H1 (cell line): ENCODE data around the gene STX4. TPM values are rescaled to one million over a fixed set of nuclear protein-coding genes. Genes with fewer than 3 reads are reported as not detected.

Source experiments
- CTCF ChIA-PET: fragments of 300-600 bp; sonication (Branson Sonifier 250); formaldehyde crosslinking; loops from one replicate; lab custom pipeline; 2021; ENCODE audit not compliant: partially characterized antibody; lab: Charles Lee
- POLR2A ChIA-PET: fragments of 300-600 bp; sonication (Branson Sonifier 250); formaldehyde crosslinking; loops from one replicate; lab custom pipeline; 2021; ENCODE audit warnings: inconsistent platforms; ENCODE audit not compliant: partially characterized antibody; lab: Charles Lee
- DNase-seq, 2 experiments: peaks; one replicate each; pipeline versions ENCODE4 v3.0.0 to v3.0.0-alpha.2; 2010 to 2022; ENCODE audit warnings: low spot score in 2 of 2, low read depth in 1 of 2, mixed read lengths in 1 of 2
- FAIRE-seq: peaks from 2 replicates; lab custom pipeline; 2011; peaks lifted over from hg19 to GRCh38; lab: Jason Lieb, UNC
- H2AFZ ChIP-seq: 2 replicates; pipeline ENCODE4 v1.8.1; 2012; ENCODE audit warnings: low read length, inconsistent platforms
- H2AK5ac ChIP-seq: 2 replicates; pipeline ENCODE4 v1.6.1; 2013; ENCODE audit warnings: low read depth, low read length
- H2BK120ac ChIP-seq: replicated peaks from 2 replicates; pipeline ENCODE3; 2013; ENCODE audit warnings: low read depth, low read length, inconsistent platforms
- H2BK12ac ChIP-seq: 2 replicates; pipeline ENCODE4 v1.6.1; 2013; ENCODE audit warnings: low read depth, low read length
- H2BK15ac ChIP-seq: 2 replicates; pipeline ENCODE4 v1.6.1; 2013; ENCODE audit warnings: low read length
- H2BK20ac ChIP-seq: 2 replicates; pipeline ENCODE4 v1.6.1; 2013; ENCODE audit warnings: low read length
- H2BK5ac ChIP-seq: 2 replicates; pipeline ENCODE4 v1.6.1; 2013; ENCODE audit warnings: low read depth, low read length
- H3K14ac ChIP-seq: 2 replicates; pipeline ENCODE4 v1.6.1; 2013; ENCODE audit warnings: inconsistent platforms; ENCODE audit not compliant: insufficient read length
- H3K18ac ChIP-seq: 2 replicates; pipeline ENCODE4 v1.6.1; 2013; ENCODE audit warnings: low read length; ENCODE audit errors: extremely low read depth
- H3K23ac ChIP-seq: 2 replicates; pipeline ENCODE4 v1.6.1; 2013; ENCODE audit warnings: inconsistent platforms; ENCODE audit not compliant: insufficient read length
- H3K23me2 ChIP-seq: 2 replicates; pipeline ENCODE4 v1.6.1; 2013; ENCODE audit warnings: low read depth, low read length
- H3K27ac ChIP-seq: 2 replicates; pipeline ENCODE4 v1.6.1; 2011; ENCODE audit warnings: low read depth, low read length, inconsistent platforms
- H3K27me3 ChIP-seq, 4 experiments: replicated peaks in 1 of 4; 1 replicate in 1 of 4; 2 replicates in 3 of 4; pipeline versions ENCODE4 v1.6.1 to v1.8.1; 2011 to 2013; ENCODE audit warnings: low read length in 3 of 4, mild to moderate bottlenecking in 3 of 4, inconsistent platforms in 2 of 4, mixed read lengths in 2 of 4, moderate library complexity in 1 of 4; ENCODE audit not compliant: control insufficient read depth in 3 of 4, insufficient read depth in 3 of 4; ENCODE audit errors: extremely low read depth in 1 of 4
- H3K36me3 ChIP-seq, 4 experiments: 2 replicates each; pipeline versions ENCODE4 v1.6.1 to v1.8.1; 2011 to 2013; ENCODE audit warnings: mild to moderate bottlenecking in 4 of 4, low read length in 3 of 4, moderate library complexity in 2 of 4, control low read depth in 1 of 4, inconsistent platforms in 1 of 4; ENCODE audit not compliant: insufficient read depth in 4 of 4, control insufficient read depth in 2 of 4
- H3K4ac ChIP-seq: replicated peaks from 2 replicates; pipeline ENCODE3; 2013; ENCODE audit warnings: low read length, low read depth, mixed read lengths, inconsistent platforms; ENCODE audit not compliant: insufficient read length
- H3K4me1 ChIP-seq, 4 experiments: replicated peaks in 1 of 4; 1 replicate in 1 of 4; 2 replicates in 3 of 4; pipeline versions ENCODE4 v1.6.1 to v1.8.1; 2011 to 2013; ENCODE audit warnings: low read length in 3 of 4, inconsistent platforms in 2 of 4, mixed read lengths in 1 of 4; ENCODE audit not compliant: insufficient read depth in 4 of 4, control insufficient read depth in 3 of 4
- H3K4me2 ChIP-seq, 2 experiments: 2 replicates each; pipeline versions ENCODE4 v1.6.1 to v1.8.1; 2011 to 2013; ENCODE audit warnings: low read depth in 2 of 2, low read length in 2 of 2, control low read depth in 1 of 2, inconsistent platforms in 1 of 2, mild to moderate bottlenecking in 1 of 2; ENCODE audit not compliant: insufficient read depth in 1 of 2
- H3K4me3 ChIP-seq, 4 experiments: fragments of 200-600, 300-600 bp in 1 of 4; sonication (generic), shearing (Covaris generic), sonication (Bioruptor Twin) in 1 of 4; 2 replicates each; pipeline versions ENCODE4 v1.5.1 to v1.8.1; 2011 to 2016; ENCODE audit warnings: low read length in 4 of 4, low read depth in 3 of 4, control low read depth in 2 of 4, inconsistent platforms in 2 of 4, mild to moderate bottlenecking in 2 of 4, mixed read lengths in 1 of 4, moderate library complexity in 1 of 4; ENCODE audit not compliant: insufficient read depth in 2 of 4; ENCODE audit errors: extremely low read depth in 1 of 4
- H3K56ac ChIP-seq: replicated peaks from 2 replicates; pipeline ENCODE3; 2013; ENCODE audit warnings: low read depth, mild to moderate bottlenecking, mixed read lengths, low read length, inconsistent platforms; ENCODE audit not compliant: insufficient read length
- H3K79me1 ChIP-seq: 2 replicates; pipeline ENCODE4 v1.6.1; 2013; ENCODE audit warnings: low read depth, low read length, control low read depth
- H3K79me2 ChIP-seq, 2 experiments: 2 replicates each; pipeline versions ENCODE4 v1.6.1 to v1.8.1; 2012 to 2013; ENCODE audit warnings: low read length in 2 of 2, mild to moderate bottlenecking in 2 of 2, inconsistent platforms in 1 of 2; ENCODE audit not compliant: insufficient read depth in 2 of 2, control insufficient read depth in 1 of 2
- H3K9ac ChIP-seq, 4 experiments: replicated peaks in 1 of 4; 1 replicate in 1 of 4; 2 replicates in 3 of 4; pipeline versions ENCODE4 v1.6.1 to v1.8.1; 2011 to 2013; ENCODE audit warnings: low read depth in 3 of 4, low read length in 3 of 4, control low read depth in 2 of 4, mild to moderate bottlenecking in 2 of 4, moderate library complexity in 2 of 4, inconsistent platforms in 1 of 4; ENCODE audit errors: extremely low read depth in 1 of 4
- H3K9me3 ChIP-seq, 2 experiments: 2 replicates each; pipeline versions ENCODE4 v1.6.1 to v1.8.1; 2012 to 2013; ENCODE audit warnings: mild to moderate bottlenecking in 2 of 2, moderate library complexity in 2 of 2, control low read depth in 1 of 2, inconsistent platforms in 1 of 2, low read depth in 1 of 2, low read length in 1 of 2, mixed read lengths in 1 of 2; ENCODE audit not compliant: insufficient read depth in 2 of 2
- H4K20me1 ChIP-seq, 2 experiments: replicated peaks in 1 of 2; 2 replicates each; pipeline versions ENCODE3 to v1.8.1; 2011 to 2013; ENCODE audit warnings: inconsistent platforms in 2 of 2, low read length in 2 of 2, mild to moderate bottlenecking in 1 of 2; ENCODE audit not compliant: insufficient read depth in 2 of 2, control insufficient read depth in 1 of 2
- H4K5ac ChIP-seq: 2 replicates; pipeline ENCODE4 v1.6.1; 2013; ENCODE audit warnings: low read length, low read depth, mixed read lengths, inconsistent platforms; ENCODE audit not compliant: insufficient read length
- H4K8ac ChIP-seq: 2 replicates; pipeline ENCODE4 v1.8.0; 2013; ENCODE audit warnings: mild to moderate bottlenecking, moderate library complexity, low read length, inconsistent platforms; ENCODE audit not compliant: insufficient read depth; ENCODE audit errors: extremely low read depth
- H4K91ac ChIP-seq: replicated peaks from 2 replicates; pipeline ENCODE3; 2013; ENCODE audit warnings: low read length, mixed read lengths, inconsistent platforms; ENCODE audit not compliant: insufficient read length
- BACH1 ChIP-seq: IDR thresholded peaks from 2 replicates; pipeline ENCODE4 v1.6.1; 2012; ENCODE audit warnings: low read length, improper control_type of control experiment
- CTCF ChIP-seq, 3 experiments: IDR thresholded peaks; 1 replicate in 2 of 3; 2 replicates in 1 of 3; pipeline versions ENCODE4 v1.5.1 to v1.6.1; 2011; ENCODE audit warnings: low read length in 3 of 3, mild to moderate bottlenecking in 3 of 3, inconsistent platforms in 2 of 3, low read depth in 1 of 3, moderate library complexity in 1 of 3; ENCODE audit not compliant: insufficient read depth in 1 of 3; ENCODE audit errors: control extremely low read depth in 1 of 3
- GTF2F1 ChIP-seq: IDR thresholded peaks from 2 replicates; pipeline ENCODE4 v1.6.1; 2012; ENCODE audit warnings: low read depth, low read length, improper control_type of control experiment, borderline replicate concordance
- POLR2AphosphoS5 ChIP-seq: IDR thresholded peaks from 2 replicates; pipeline ENCODE4 v1.6.1; 2011; ENCODE audit warnings: low read depth, low read length
- RAD21 ChIP-seq, 2 experiments: IDR thresholded peaks in 1 of 2; conservative IDR thresholded peaks in 1 of 2; 2 replicates each; pipeline ENCODE4 v1.6.1; 2011; ENCODE audit warnings: low read depth in 2 of 2, low read length in 2 of 2, improper control_type of control experiment in 1 of 2, inconsistent platforms in 1 of 2, mild to moderate bottlenecking in 1 of 2, moderate library complexity in 1 of 2
- TBP ChIP-seq: IDR thresholded peaks from 2 replicates; pipeline ENCODE4 v1.6.1; 2011; ENCODE audit warnings: low read depth, low read length, improper control_type of control experiment
- WGBS, 2 experiments: shearing (Covaris generic) in 1 of 2; methylation state at CpG; one replicate each; pipeline versions ENCODE4 v1.1.6 to v1.1.7; 2013 to 2015; ENCODE audit warnings: low lambda C conversion rate in 2 of 2, mixed read lengths in 2 of 2, inconsistent platforms in 1 of 2, low coverage in 1 of 2, missing lambda C conversion rate in 1 of 2; ENCODE audit not compliant: insufficient replicate concordance in 2 of 2, insufficient coverage in 1 of 2, insufficient read length in 1 of 2; ENCODE audit errors: extremely low coverage in 1 of 2, missing lambda C conversion rate in 1 of 2; 5-methylcytosine and 5-hydroxymethylcytosine counted together
- polyA plus RNA-seq, 7 experiments: library from polyadenylated mRNA; depleted of rRNA in 3 of 7; stranded (reverse) in 5 of 7; unstranded in 2 of 7; fragments of >200 nt in 5 of 7; fragments of 200-250 nt in 2 of 7; gene quantifications; 1 replicate in 5 of 7; 2 replicates in 1 of 7; 4 replicates in 1 of 7; pipeline versions ENCODE4 v1.2.1 to v1.2.3, GENCODE V29; 2011 to 2013; ENCODE audit warnings: missing spikeins in 2 of 7, mixed read lengths in 2 of 7
- total RNA-seq: library from RNA; stranded (reverse); fragmentation: NEBNext Ultra II Directional; extraction: Animal tissue kit (Norgen Biotek cat#: 25700); gene quantifications from 2 replicates; pipeline ENCODE4 v1.2.1, GENCODE V29; 2021

Gene STX4
- total and polyA plus RNA-seq, 2 of the 8 experiments (the other 6 are each of a cell fraction or from before 2014, with no cell fraction given) = 25.8 to 32.3 TPM

- H3K27ac ChIP-seq = no peak overlapping the region
- ChIA-PET POLR2A (interaction anchor here (0.5 to 4.9 kb wide), 7 partner anchors 13 to 378 kb away, joined by 3 to 26 read pairs (median 3); partner anchors contain the start of gene VKORC1), CTCF (interaction anchor here (0.6 to 2.1 kb wide), 8 partner anchors 10 to 93 kb away, joined by 3 to 14 read pairs (median 4); partner anchors contain the start of gene PRSS53)
- H3K27me3 ChIP-seq = no peaks in the 10 kb centered on the region
- FAIRE-seq = no peak
- 0 out of 2 replicates have a peak, but pooled peaks cover 3% of the 10 kb centered on the region for H3K23me2 ChIP-seq
- no peak overlapping the region for H3K14ac ChIP-seq
- H2BK5ac ChIP-seq = no peak overlapping the region
- no peak overlapping the region for H4K91ac ChIP-seq
- DNase-seq = no peak
- H2BK120ac ChIP-seq = no peak overlapping the region
- no peak overlapping the region for H4K8ac ChIP-seq
- no peak overlapping the region for H3K9ac ChIP-seq
- WGBS, 2 experiments = 90% methylated on average over 13 of the region's 13 CpGs; no CpG with 5 or more reads in 1 of the 2 experiments
- no peak overlapping the region for H3K23ac ChIP-seq
- H3K56ac ChIP-seq = no peak overlapping the region
- peaks cover 4% of the 10 kb centered on the region; the same call in 1 of the 2 replicates for H3K79me1 ChIP-seq
- peaks cover 0 to 37% of the 10 kb centered on the region in 2 experiments; a peak in 2 of 4 replicates for H3K79me2 ChIP-seq
- H2AK5ac ChIP-seq = no peak overlapping the region
- H3K4ac ChIP-seq = no peak overlapping the region
- no peak overlapping the region for H2BK20ac ChIP-seq
- no peaks in the 10 kb centered on the region for H3K4me1 ChIP-seq
- H4K5ac ChIP-seq = no peak overlapping the region
- peak in 2 of 3 experiments; percentile 10 to 12; a peak in 1 of 4 replicates for TF ChIP-seq CTCF (IDR thresholded peaks at IDR 0.05; ENCODE audit: control extremely low read depth in 1 of 3, insufficient read depth in 1 of 3, low read depth in 1 of 3, low read length in 3 of 3)
- TF ChIP-seq RAD21 (IDR thresholded peaks at IDR 0.05 in 1 of 2, conservative IDR thresholded peaks at IDR 0.05 in 1 of 2; ENCODE audit: low read depth in 2 of 2, low read length in 2 of 2) = peak in 1 of 2 experiments; percentile 15; a peak in 1 of 4 replicates
- TF ChIP-seq BACH1 = no peak
- no peak for TF ChIP-seq GTF2F1
- TF ChIP-seq POLR2AphosphoS5 = no peak
- no peak for TF ChIP-seq TBP
- H3K4me3 ChIP-seq = no peak overlapping the region
- H3K18ac ChIP-seq = no peak overlapping the region
- peaks cover 9 to 31% of the 10 kb centered on the region in 2 experiments for H4K20me1 ChIP-seq
- H2BK12ac ChIP-seq = no peak overlapping the region
- no peaks in the 10 kb centered on the region for H3K9me3 ChIP-seq
- H3K36me3 ChIP-seq = peaks cover 5 to 50% (median 30%) of the 10 kb centered on the region in 4 experiments; a peak in 7 of 8 replicates
- H2AFZ ChIP-seq = no peak overlapping the region
- H3K4me2 ChIP-seq = no peak overlapping the region
- H2BK15ac ChIP-seq = no peak overlapping the region
These were observed 46.1 kb downstream of the STX4 start for GRCh38 chr16:31079342-31079944.
